Upper lobe of right lung (tissue), 1 donor: Measurements from ENCODE around the gene EPHA3. TPM values are rescaled to one million over a fixed set of nuclear protein-coding genes. Genes with fewer than 3 reads are reported as not detected.

ENCODE experiments used
- ATAC-seq: fragments of 200-7000 bp; cut with Tn5 transposase; one replicate; pipeline ENCODE4 v1.9.1; 2020; ENCODE audit warnings: mild to moderate bottlenecking, moderate library complexity
- DNase-seq: peaks from one replicate; pipeline ENCODE4 v3.0.0-alpha.2; 2020
- H3K27ac ChIP-seq: fragments of 200-600 bp; one replicate; pipeline ENCODE4 v1.8.0; 2022
- H3K27me3 ChIP-seq: fragments of 200-600 bp; one replicate; pipeline ENCODE4 v1.8.0; 2022; ENCODE audit warnings: mild to moderate bottlenecking
- H3K36me3 ChIP-seq: fragments of 200-600 bp; one replicate; pipeline ENCODE4 v1.8.0; 2022
- H3K4me1 ChIP-seq: fragments of 200-600 bp; one replicate; pipeline ENCODE4 v1.8.0; 2022
- H3K4me3 ChIP-seq: fragments of 200-600 bp; one replicate; pipeline ENCODE4 v1.8.0; 2022; ENCODE audit warnings: mild to moderate bottlenecking
- H3K9me3 ChIP-seq: fragments of 200-600 bp; one replicate; pipeline ENCODE4 v1.8.0; 2022
- intact Hi-C: fragments of 100-400 bp; cut with DNase I; formaldehyde crosslinking; loops from one replicate; pipeline ENCODE4 v1.11.0; 2022
- total RNA-seq: library from RNA; stranded (reverse); fragmentation: NEBNext Ultra II Directional; extraction: Animal tissue kit (Norgen Biotek cat#: 25700); gene quantifications from one replicate; pipeline ENCODE4 v1.2.1, GENCODE V29; 2021
- TF ChIP-seq, protein P1 (sequence below): fragments of 200-600 bp; IDR thresholded peaks from one replicate; pipeline ENCODE4 v1.8.0; 2022; ENCODE audit warnings: antibody characterized with exemption
- donor health status: DM: no; HTN: yes; CAD: no; lungs with severe emphysema.

Gene EPHA3
- total RNA-seq, 1 donor from 2014 or later: 5.1 TPM

DNA sequence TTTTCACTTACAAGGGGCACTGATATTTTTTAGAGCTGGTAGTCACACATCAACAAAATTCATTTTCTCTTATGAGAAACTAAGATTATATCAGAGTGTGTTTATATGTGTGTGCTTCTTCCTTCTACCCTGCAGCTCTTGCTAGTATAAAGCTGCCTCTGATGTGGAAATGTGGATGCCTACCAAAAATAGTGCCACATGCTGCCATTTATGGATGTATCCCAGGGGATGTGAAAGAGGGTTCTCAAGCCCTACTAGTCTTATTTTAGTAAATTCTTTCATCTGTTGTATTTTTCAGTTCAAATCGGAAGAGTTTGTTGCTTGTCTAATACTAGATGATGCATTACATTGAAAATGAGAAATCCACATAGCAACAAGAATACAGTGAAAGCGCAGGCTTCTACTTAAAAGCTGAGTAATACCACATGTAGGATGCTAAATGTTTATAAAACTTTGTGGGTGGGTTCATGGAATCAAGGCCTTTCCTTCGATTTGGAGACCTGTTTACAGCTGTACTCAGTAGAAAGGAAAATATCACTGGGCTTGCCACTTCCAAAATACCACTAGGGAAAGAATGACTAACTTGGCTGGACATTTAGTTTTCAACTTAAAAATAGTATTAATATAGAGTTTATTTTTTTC, 399.2 kb downstream of the EPHA3 start:
- TF ChIP-seq, protein P1, sequence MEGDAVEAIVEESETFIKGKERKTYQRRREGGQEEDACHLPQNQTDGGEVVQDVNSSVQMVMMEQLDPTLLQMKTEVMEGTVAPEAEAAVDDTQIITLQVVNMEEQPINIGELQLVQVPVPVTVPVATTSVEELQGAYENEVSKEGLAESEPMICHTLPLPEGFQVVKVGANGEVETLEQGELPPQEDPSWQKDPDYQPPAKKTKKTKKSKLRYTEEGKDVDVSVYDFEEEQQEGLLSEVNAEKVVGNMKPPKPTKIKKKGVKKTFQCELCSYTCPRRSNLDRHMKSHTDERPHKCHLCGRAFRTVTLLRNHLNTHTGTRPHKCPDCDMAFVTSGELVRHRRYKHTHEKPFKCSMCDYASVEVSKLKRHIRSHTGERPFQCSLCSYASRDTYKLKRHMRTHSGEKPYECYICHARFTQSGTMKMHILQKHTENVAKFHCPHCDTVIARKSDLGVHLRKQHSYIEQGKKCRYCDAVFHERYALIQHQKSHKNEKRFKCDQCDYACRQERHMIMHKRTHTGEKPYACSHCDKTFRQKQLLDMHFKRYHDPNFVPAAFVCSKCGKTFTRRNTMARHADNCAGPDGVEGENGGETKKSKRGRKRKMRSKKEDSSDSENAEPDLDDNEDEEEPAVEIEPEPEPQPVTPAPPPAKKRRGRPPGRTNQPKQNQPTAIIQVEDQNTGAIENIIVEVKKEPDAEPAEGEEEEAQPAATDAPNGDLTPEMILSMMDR: no peak
- H3K36me3 ChIP-seq: no peaks in the 10 kb centered on the region
- H3K4me1 ChIP-seq: no peaks in the 10 kb centered on the region
- no peak overlapping the region for H3K27ac ChIP-seq
- H3K4me3 ChIP-seq: no peak overlapping the region
- no peaks in the 10 kb centered on the region for H3K27me3 ChIP-seq
- intact Hi-C loops: no loop called here
- no peak for ATAC-seq
- DNase-seq: no peak
- no peaks in the 10 kb centered on the region for H3K9me3 ChIP-seq

DNA sequence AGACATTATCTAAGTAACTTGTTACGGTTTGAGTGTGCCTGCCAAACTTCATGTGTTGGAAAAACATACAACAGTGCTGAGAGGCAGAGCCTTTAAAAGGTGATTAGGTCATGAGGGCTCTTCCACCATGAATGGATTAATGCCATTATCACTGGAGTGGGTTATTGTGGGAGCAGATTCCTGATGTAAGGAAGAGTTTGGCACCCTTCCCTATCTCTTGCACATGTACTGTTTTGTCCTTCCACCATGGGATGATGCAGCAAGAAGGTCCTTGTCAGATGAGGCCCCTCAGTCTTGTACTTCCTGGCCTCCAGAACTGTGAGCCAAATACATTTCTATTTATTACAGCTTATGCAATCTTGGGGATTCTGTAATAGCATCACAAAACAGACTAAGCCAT, 413.9 kb downstream of the EPHA3 start:
- no peak overlapping the region for H3K27ac ChIP-seq
- no peak for ATAC-seq

DNA sequence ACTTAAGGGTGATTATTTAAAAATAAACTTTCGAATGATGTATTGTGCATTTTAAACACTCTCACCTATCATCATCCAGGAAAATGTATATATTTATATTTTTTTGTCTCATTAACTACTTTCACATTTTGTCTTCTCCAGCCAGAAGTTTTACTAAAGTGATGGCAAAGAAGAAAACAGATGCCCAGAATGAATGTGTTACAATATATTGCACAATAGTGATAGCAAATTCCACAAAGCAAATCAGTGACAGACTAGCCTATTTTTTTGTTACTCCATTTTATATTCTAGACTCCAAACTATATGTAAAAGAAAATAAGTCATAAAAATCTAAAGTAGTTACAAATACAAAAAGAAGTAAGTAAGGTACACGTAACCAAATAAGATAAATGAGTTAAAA, 414.7 kb downstream of the EPHA3 start:
- no peak overlapping the region for H3K27ac ChIP-seq
- H3K9me3 ChIP-seq: no peaks in the 10 kb centered on the region
- TF ChIP-seq, protein P1: no peak
- H3K27me3 ChIP-seq: no peaks in the 10 kb centered on the region
- ATAC-seq (no peak), DNase-seq (no peak)
- no peaks in the 10 kb centered on the region for H3K4me1 ChIP-seq
- no peaks in the 10 kb centered on the region for H3K36me3 ChIP-seq
- intact Hi-C loops: no loop called here
- H3K4me3 ChIP-seq: no peak overlapping the region

More for the DNA sequence above, 413.9 kb downstream of the EPHA3 start:
- intact Hi-C loops: no loop called here
- Histone ChIP-seq H3K27me3 (no peaks in the 10 kb centered on the region), H3K9me3 (no peaks in the 10 kb centered on the region), H3K4me3 (no peak overlapping the region), H3K36me3 (no peaks in the 10 kb centered on the region), H3K4me1 (no peaks in the 10 kb centered on the region)
- DNase-seq: no peak
- TF ChIP-seq, protein P1: no peak

DNA sequence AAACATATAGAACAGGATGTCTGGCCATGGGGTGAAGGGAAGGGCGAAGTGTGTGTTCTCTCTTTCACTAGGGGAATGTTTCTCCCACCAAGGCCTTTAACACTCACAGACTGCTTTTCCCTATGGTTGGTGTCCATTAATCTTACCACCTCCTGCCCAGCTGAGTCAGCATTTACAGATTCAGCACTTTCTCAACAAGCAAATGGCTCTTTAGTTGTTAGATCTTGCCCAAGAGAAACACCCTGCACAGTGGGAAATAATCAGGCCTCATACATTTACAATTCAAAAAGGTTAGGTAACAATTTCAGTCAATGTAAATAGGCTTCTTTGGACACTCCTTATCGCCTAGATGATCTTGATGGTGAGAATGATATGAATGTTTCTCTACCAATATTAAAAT, 418.2 kb downstream of the EPHA3 start:
- no peak for ATAC-seq
- no peaks in the 10 kb centered on the region for H3K27me3 ChIP-seq
- no peaks in the 10 kb centered on the region for H3K9me3 ChIP-seq
- no peaks in the 10 kb centered on the region for H3K4me1 ChIP-seq
- H3K4me3 ChIP-seq: no peak overlapping the region
- TF ChIP-seq, protein P1: no peak
- H3K27ac ChIP-seq: no peak overlapping the region
- intact Hi-C loops: no loop called here
- H3K36me3 ChIP-seq: no peaks in the 10 kb centered on the region
- DNase-seq: no peak

DNA sequence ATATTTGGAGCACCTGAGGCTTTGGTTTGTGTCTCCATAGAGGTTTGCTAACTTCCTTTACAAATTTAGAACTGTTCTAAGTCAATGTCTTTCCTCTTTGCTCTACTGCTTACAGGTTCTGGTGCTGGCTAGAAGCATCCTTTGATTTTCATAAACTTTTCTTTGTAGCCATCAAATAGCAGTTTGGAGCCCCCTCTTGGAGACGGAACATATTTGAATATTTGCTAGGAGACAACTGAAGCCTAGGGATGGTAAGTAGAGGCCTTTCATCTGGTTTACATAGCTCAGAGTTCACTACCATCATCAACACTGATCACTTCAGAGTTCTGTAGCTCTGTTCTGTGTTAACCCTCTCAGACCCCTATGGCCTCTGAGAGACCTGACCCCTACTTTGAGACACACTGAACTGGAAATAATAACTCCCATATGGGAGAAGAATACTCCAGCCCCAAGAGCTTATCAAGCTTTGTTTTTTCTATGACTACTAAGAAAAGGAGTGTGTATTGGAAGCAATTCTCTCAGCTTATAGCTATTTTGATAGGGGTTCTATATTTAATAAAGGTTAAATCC, 420.4 kb downstream of the EPHA3 start:
- no peaks in the 10 kb centered on the region for H3K9me3 ChIP-seq
- no peak overlapping the region for H3K4me3 ChIP-seq
- H3K27me3 ChIP-seq: no peaks in the 10 kb centered on the region
- H3K36me3 ChIP-seq: no peaks in the 10 kb centered on the region
- TF ChIP-seq, protein P1: no peak
- no peaks in the 10 kb centered on the region for H3K4me1 ChIP-seq
- no peak for DNase-seq
- H3K27ac ChIP-seq: no peak overlapping the region
- no peak for ATAC-seq
- intact Hi-C loops: no loop called here
